Left lung (tissue), 10 donors: ENCODE results near the gene ZNF557. TPM values are rescaled to one million over a fixed set of nuclear protein-coding genes. Genes with fewer than 3 reads are reported as not detected.

Experiments
- ATAC-seq: fragments of 200-7000 bp; cut with Tn5 transposase; one replicate; pipeline ENCODE4 v1.9.1; 2020; ENCODE audit warnings: moderate library complexity
- DNase-seq, 4 donors: peaks; one replicate each; pipeline ENCODE4 v3.0.0-alpha.2; 2013 to 2020
- H3K27ac ChIP-seq, 2 donors: fragments of 200-600 bp; sonication (generic) in 1 of 2; one replicate each; pipeline versions ENCODE4 v1.5.0 to v1.8.0; 2020 to 2021
- H3K27me3 ChIP-seq, 2 donors: fragments of 200-600 bp; sonication (generic) in 1 of 2; one replicate each; pipeline versions ENCODE4 v1.5.0 to v1.8.0; 2020 to 2021
- H3K36me3 ChIP-seq, 2 donors: fragments of 200-600 bp; sonication (generic) in 1 of 2; one replicate each; pipeline versions ENCODE4 v1.5.0 to v1.8.0; 2020 to 2021
- H3K4me1 ChIP-seq, 2 donors: fragments of 200-600 bp; one replicate each; pipeline ENCODE4 v1.8.0; 2021
- H3K4me3 ChIP-seq, 2 donors: fragments of 200-600 bp; sonication (generic) in 1 of 2; one replicate each; pipeline versions ENCODE4 v1.5.0 to v1.8.0; 2020 to 2021; ENCODE audit warnings: mild to moderate bottlenecking in 1 of 2
- H3K9me3 ChIP-seq, 2 donors: fragments of 200-600 bp; sonication (generic) in 1 of 2; one replicate each; pipeline versions ENCODE4 v1.5.0 to v1.8.0; 2020 to 2021
- CTCF ChIP-seq, 2 donors: fragments of 200-600 bp; sonication (generic) in 1 of 2; IDR thresholded peaks; one replicate each; pipeline versions ENCODE4 v1.5.0 to v1.8.0; 2021; ENCODE audit warnings: antibody characterized with exemption in 2 of 2
- intact Hi-C, 2 donors: fragments of 100-400 bp; cut with DNase I; formaldehyde crosslinking; loops; one replicate each; pipeline versions ENCODE4 v1.11.2 to v1.14.2; 2022
- polyA plus RNA-seq, 6 donors: library from polyadenylated mRNA; unstranded; fragments of 120-200 nt; gene quantifications; one replicate each; pipeline ENCODE4 v1.2.1, GENCODE V29; 2013; ENCODE audit not compliant: insufficient read length in 6 of 6
- total RNA-seq, 2 donors: library from RNA; stranded (reverse); fragmentation: NEBNext Ultra II Directional; extraction: Animal tissue kit (Norgen Biotek cat#: 25700); gene quantifications; one replicate each; pipeline ENCODE4 v1.2.1, GENCODE V29; 2021
- donor health status: DM: no; HTN: yes; CAD: no.
- donor health status: DM: no; HTN: no; CAD: no.

The ZNF557 gene
- total and polyA plus RNA-seq, 8 donors: 7.8 to 10.5 (median 9.7) TPM

- DNase-seq (no peak), ATAC-seq (no peak)
- Histone ChIP-seq H3K9me3 (peaks cover 0 to 19% of the 10 kb centered on the region in 2 donors), H3K27ac (no peak overlapping the region), H3K36me3 (peaks cover 0 to 90% of the 10 kb centered on the region in 2 donors), H3K27me3 (no peaks in the 10 kb centered on the region), H3K4me3 (no peak overlapping the region), H3K4me1 (no peaks in the 10 kb centered on the region)
- no peak for TF ChIP-seq CTCF (IDR thresholded peaks at IDR 0.05)
- intact Hi-C loops: no loop called here
Observed at GRCh38 chr19:7125221-7125620, 55.7 kb downstream of the ZNF557 start.

GRCh38 chr19:7126132-7126531 is 56.6 kb downstream of the ZNF557 start:
- no peak for TF ChIP-seq CTCF (IDR thresholded peaks at IDR 0.05)
- no peak overlapping the region for H3K27ac ChIP-seq
- intact Hi-C loops: no loop called here
- H3K9me3 ChIP-seq: peaks cover 0 to 19% of the 10 kb centered on the region in 2 donors
- H3K36me3 ChIP-seq: peaks cover 0 to 90% of the 10 kb centered on the region in 2 donors
- H3K4me3 ChIP-seq: no peak overlapping the region
- ATAC-seq (no peak), DNase-seq (no peak)
- H3K4me1 ChIP-seq: no peaks in the 10 kb centered on the region
- no peaks in the 10 kb centered on the region for H3K27me3 ChIP-seq

DNA sequence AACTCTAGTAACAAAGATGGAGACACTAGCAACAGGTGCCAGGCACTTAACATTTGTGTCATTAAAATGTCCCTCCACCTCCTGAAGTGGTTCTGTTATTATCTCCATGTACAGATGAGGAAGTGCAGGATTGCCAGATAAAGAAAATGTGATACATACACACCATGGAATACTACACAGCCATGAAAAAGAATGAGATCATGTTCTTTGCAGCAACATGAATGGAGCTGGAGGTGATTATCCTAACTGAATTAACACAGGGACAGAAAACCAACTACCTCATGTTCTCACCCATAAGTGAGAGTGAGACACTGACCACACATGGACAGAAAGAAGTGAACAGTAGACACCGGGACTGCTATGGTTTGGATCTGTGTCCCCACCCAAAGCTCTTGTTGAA is 60.5 kb downstream of the ZNF557 start:
- no peak overlapping the region for H3K4me3 ChIP-seq
- peaks cover 0 to 72% of the 10 kb centered on the region in 2 donors for H3K36me3 ChIP-seq
- intact Hi-C loops: no loop called here

DNA sequence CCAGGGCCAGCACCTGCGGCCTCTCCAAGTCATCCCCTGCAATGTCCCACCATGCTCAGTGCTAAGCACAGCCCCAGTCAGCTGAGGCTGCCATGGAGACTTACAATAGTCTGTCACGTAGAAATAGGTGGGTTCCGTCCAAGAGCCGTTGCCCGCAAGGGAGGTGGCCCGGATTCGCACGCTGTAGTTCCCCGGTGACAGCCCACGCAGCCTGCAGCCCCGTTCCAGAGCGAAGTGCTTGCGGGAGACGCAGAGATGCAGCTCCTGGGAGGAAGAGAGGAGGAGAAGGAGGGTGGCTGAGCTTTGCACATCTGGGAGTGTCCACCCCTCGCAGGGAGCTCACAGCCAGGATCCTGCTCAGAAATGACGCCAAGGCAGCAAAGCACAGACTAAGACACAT is 62.6 kb downstream of the ZNF557 start:
- no peak for TF ChIP-seq CTCF (IDR thresholded peaks at IDR 0.05)
- no peak for DNase-seq
- intact Hi-C loops: no loop called here
- no peaks in the 10 kb centered on the region for H3K4me1 ChIP-seq
- peaks cover 0 to 53% of the 10 kb centered on the region in 2 donors for H3K36me3 ChIP-seq
- ATAC-seq: no peak
- no peaks in the 10 kb centered on the region for H3K27me3 ChIP-seq
- no peak overlapping the region for H3K27ac ChIP-seq
- H3K4me3 ChIP-seq: no peak overlapping the region
- H3K9me3 ChIP-seq: no peaks in the 10 kb centered on the region

More for the DNA sequence above, 60.5 kb downstream of the ZNF557 start:
- TF ChIP-seq CTCF (IDR thresholded peaks at IDR 0.05): no peak
- no peak for ATAC-seq
- no peak for DNase-seq
- H3K4me1 ChIP-seq: no peaks in the 10 kb centered on the region
- H3K9me3 ChIP-seq: peaks cover 0 to 19% of the 10 kb centered on the region in 2 donors
- no peak overlapping the region for H3K27ac ChIP-seq
- H3K27me3 ChIP-seq: no peaks in the 10 kb centered on the region

DNA sequence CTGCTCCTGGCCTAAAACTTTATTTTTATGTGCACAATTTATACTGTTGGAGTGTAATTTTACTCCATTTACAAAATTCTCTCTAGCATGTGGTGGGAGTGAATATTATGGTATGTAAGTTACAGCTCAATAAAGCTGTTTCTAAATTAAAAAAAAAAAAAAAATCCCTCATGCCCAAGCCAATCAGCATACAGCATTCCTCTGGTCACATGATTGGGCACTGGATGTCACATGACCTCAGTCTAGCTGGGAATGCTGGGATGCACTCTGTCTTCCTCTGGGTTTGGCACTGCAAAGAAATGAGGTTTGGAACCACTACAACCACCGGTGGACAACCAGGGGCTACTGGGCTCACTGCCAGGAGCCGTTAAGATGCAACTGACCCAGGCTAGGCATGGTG is 67.6 kb downstream of the ZNF557 start:
- Histone ChIP-seq H3K27ac (no peak overlapping the region), H3K27me3 (no peaks in the 10 kb centered on the region), H3K36me3 (peaks cover 0 to 38% of the 10 kb centered on the region in 2 donors), H3K4me1 (no peaks in the 10 kb centered on the region), H3K9me3 (no peaks in the 10 kb centered on the region), H3K4me3 (no peak overlapping the region)
- no peak for DNase-seq
- intact Hi-C loops: no loop called here
- no peak for TF ChIP-seq CTCF (IDR thresholded peaks at IDR 0.05)
- no peak for ATAC-seq

Other genes with a start within 250 kb of the ZNF557 start
- gene ADGRE1, start 182.1 kb upstream of the ZNF557 start, total RNA-seq: 10 to 100 TPM in 1 of 2 donors, 1 to 10 TPM in 1; 1.3 to 15.2 TPM
- under 1 TPM; 0.09 to 0.55 (median 0.24) TPM for gene ADGRE1, start 182.1 kb upstream of the ZNF557 start, polyA plus RNA-seq
- not detected for gene MBD3L2B, start 48.3 kb upstream of the ZNF557 start, total RNA-seq
- not detected for gene MBD3L2B, start 48.3 kb upstream of the ZNF557 start, polyA plus RNA-seq
- not detected for gene MBD3L5, start 39.1 kb upstream of the ZNF557 start, total RNA-seq
- gene MBD3L5, start 39.1 kb upstream of the ZNF557 start, polyA plus RNA-seq: not detected
- not detected for gene MBD3L4, start 29.5 kb upstream of the ZNF557 start, total RNA-seq
- gene MBD3L4, start 29.5 kb upstream of the ZNF557 start, polyA plus RNA-seq: not detected
- not detected for gene MBD3L2, start 20.4 kb upstream of the ZNF557 start, total RNA-seq
- gene MBD3L2, start 20.4 kb upstream of the ZNF557 start, polyA plus RNA-seq: not detected
- gene MBD3L3, start 11.0 kb upstream of the ZNF557 start, total RNA-seq: not detected
- not detected for gene MBD3L3, start 11.0 kb upstream of the ZNF557 start, polyA plus RNA-seq
- gene INSR, start 224.7 kb downstream of the ZNF557 start, total RNA-seq: 10 to 100 TPM; 21.2 to 22.8 TPM
- 10 to 100 TPM; 14.0 to 18.7 (median 17.6) TPM for gene INSR, start 224.7 kb downstream of the ZNF557 start, polyA plus RNA-seq